Suppressor macrophage (primary cell): Measurements from ENCODE around the gene ZKSCAN7.
"Not testable (repeated sequence)": the region's sequence is repeated elsewhere in the genome, so short reads cannot be mapped to it uniquely, and the experiment has no call there.

Source experiments
- DNase-seq, 4 experiments: peaks; one replicate each; pipeline ENCODE4 v3.0.0-alpha.2; 2020 to 2022
- total RNA-seq, 17 experiments: gene quantifications; one replicate each; lab custom pipeline; 2026; ENCODE audit warnings: mixed read lengths in 6 of 17, inconsistent platforms in 3 of 17; lab: John Stamatoyannopoulos, UW

ZKSCAN7 gene
- total RNA-seq, result 0.06 to 5.5 (median 1.4) reads per million in 17 experiments

- DNase-seq, result peak; percentile 49 to 78 (median 66)
Measured at GRCh38 chr3:44554626-44555592, at the start of gene ZKSCAN7. ZKSCAN7 (plus strand) TSS chr3:44555193; CDS start chr3:44557048, 1,855 bp downstream.

- no peak for DNase-seq
Measured at GRCh38 chr3:44506556-44506955, 48.4 kb upstream of the ZKSCAN7 start.

GRCh38 chr3:44506961-44507360 is 48.0 kb upstream of the ZKSCAN7 start:
- no peak for DNase-seq

- peak; percentile 21 to 31 (median 22) for DNase-seq
Measured at GRCh38 chr3:44509393-44509921, 45.5 kb upstream of the ZKSCAN7 start.

- peak in 3 of 4 experiments; percentile 11 to 27 (median 23) for DNase-seq
Measured at GRCh38 chr3:44510000-44510368, 45.0 kb upstream of the ZKSCAN7 start.

GRCh38 chr3:44511238-44511566 is 43.8 kb upstream of the ZKSCAN7 start:
- DNase-seq, result peak in 1 of 4 experiments; percentile 5

- no peak for DNase-seq
Measured at GRCh38 chr3:44513513-44513912, 41.5 kb upstream of the ZKSCAN7 start.

- peak; percentile 41 to 77 (median 60) for DNase-seq
Measured at GRCh38 chr3:44516230-44516629, 38.8 kb upstream of the ZKSCAN7 start.

- no peak for DNase-seq
Measured at GRCh38 chr3:44518782-44519156, 36.2 kb upstream of the ZKSCAN7 start.

GRCh38 chr3:44521721-44522120 is 33.3 kb upstream of the ZKSCAN7 start:
- no peak for DNase-seq

- no peak for DNase-seq
Measured at GRCh38 chr3:44522494-44522933, 32.5 kb upstream of the ZKSCAN7 start.

- DNase-seq, result no peak
Measured at GRCh38 chr3:44525060-44525459, 29.9 kb upstream of the ZKSCAN7 start.

- peak; percentile 16 to 54 (median 40) for DNase-seq
Measured at GRCh38 chr3:44529927-44530326, 25.1 kb upstream of the ZKSCAN7 start.

- DNase-seq, result no peak
Measured at GRCh38 chr3:44530911-44531310, 24.1 kb upstream of the ZKSCAN7 start.

- DNase-seq, result not testable (repeated sequence)
Measured at GRCh38 chr3:44534659-44535058, 20.3 kb upstream of the ZKSCAN7 start.

- DNase-seq, result no peak
Measured at GRCh38 chr3:44535364-44535763, 19.6 kb upstream of the ZKSCAN7 start.

- DNase-seq, result not testable (repeated sequence)
Measured at GRCh38 chr3:44544811-44545210, 10.2 kb upstream of the ZKSCAN7 start.

GRCh38 chr3:44555723-44556122 is 730 bp downstream of the ZKSCAN7 start:
- no peak for DNase-seq

- no peak for DNase-seq
Measured at GRCh38 chr3:44557074-44557473, 2.1 kb downstream of the ZKSCAN7 start.

GRCh38 chr3:44561076-44561475 is 6.1 kb downstream of the ZKSCAN7 start:
- no peak for DNase-seq

GRCh38 chr3:44562147-44562546 is 7.2 kb downstream of the ZKSCAN7 start:
- DNase-seq, result no peak

GRCh38 chr3:44568561-44568960 is 13.6 kb downstream of the ZKSCAN7 start:
- no peak for DNase-seq

- no peak for DNase-seq
Measured at GRCh38 chr3:44571024-44571423, 16.0 kb downstream of the ZKSCAN7 start.

- DNase-seq, result no peak
Measured at GRCh38 chr3:44576613-44577012, 21.6 kb downstream of the ZKSCAN7 start.
